HepG2 (cell line): ENCODE data around the gene PAK1IP1. TPM values are rescaled to one million over a fixed set of nuclear protein-coding genes. Genes with fewer than 3 reads are reported as not detected.
A peak's percentile ranks its signal among the peaks of the same experiment; 100 is the strongest.

Experiments
- AHR ChIP-seq: IDR thresholded peaks from 2 replicates; pipeline ENCODE4 v1.6.1; 2018; ENCODE audit warnings: missing genetic modification reagents, missing compliant biosample characterization
- FOXO4 ChIP-seq: sonication (generic); formaldehyde crosslinking; conservative IDR thresholded peaks from 2 replicates; pipeline ENCODE4 v1.8.1; 2023; ENCODE audit warnings: missing genetic modification reagents
- FUBP1 ChIP-seq: sonication (generic); formaldehyde crosslinking; IDR thresholded peaks from 2 replicates; pipeline ENCODE4 v1.5.1; 2020; ENCODE audit warnings: missing genetic modification reagents, mild to moderate bottlenecking, borderline replicate concordance
- JDP2 ChIP-seq: sonication (generic); formaldehyde crosslinking; IDR thresholded peaks from 2 replicates; pipeline ENCODE4 v1.8.1; 2022; ENCODE audit warnings: missing genetic modification reagents, borderline replicate concordance
- MAF1 ChIP-seq: sonication (generic); formaldehyde crosslinking; IDR thresholded peaks from 2 replicates; pipeline ENCODE4 v1.5.0; 2020; ENCODE audit warnings: missing genetic modification reagents, borderline replicate concordance
- NR0B2 ChIP-seq: sonication (generic); formaldehyde crosslinking; IDR thresholded peaks from 2 replicates; pipeline ENCODE4 v1.4.0; 2020; ENCODE audit warnings: mild to moderate bottlenecking, missing genetic modification reagents
- REL ChIP-seq: sonication (generic); formaldehyde crosslinking; conservative IDR thresholded peaks from 2 replicates; pipeline ENCODE4 v1.8.0; 2022; ENCODE audit warnings: mild to moderate bottlenecking, missing genetic modification reagents, moderate library complexity
- REST ChIP-seq, 2 experiments: IDR thresholded peaks; 2 replicates each; pipeline ENCODE4 v1.6.1; 2011 to 2012; ENCODE audit warnings: low read length in 2 of 2, borderline replicate concordance in 1 of 2, low read depth in 1 of 2, mild to moderate bottlenecking in 1 of 2, moderate library complexity in 1 of 2
- SUZ12 ChIP-seq: fragments of 150-350 bp; IDR thresholded peaks from 2 replicates; pipeline ENCODE4 v1.6.1; 2014; ENCODE audit warnings: low read depth, low read length
- TOPORS ChIP-seq: sonication (generic); formaldehyde crosslinking; IDR thresholded peaks from 2 replicates; pipeline ENCODE4 v1.8.0; 2023; ENCODE audit warnings: mild to moderate bottlenecking, missing genetic modification reagents
- XBP1 ChIP-seq: sonication (generic); formaldehyde crosslinking; IDR thresholded peaks from 2 replicates; pipeline ENCODE4 v1.5.0; 2020; ENCODE audit warnings: missing genetic modification reagents
- ZBTB44 ChIP-seq: sonication (generic); formaldehyde crosslinking; IDR thresholded peaks from 2 replicates; pipeline ENCODE4 v1.4.0; 2020; ENCODE audit warnings: missing genetic modification reagents
- ZNF12 ChIP-seq: sonication (generic); formaldehyde crosslinking; IDR thresholded peaks from 2 replicates; pipeline ENCODE4 v1.5.0; 2020; ENCODE audit warnings: missing genetic modification reagents
- ZNF574 ChIP-seq: sonication (generic); formaldehyde crosslinking; IDR thresholded peaks from 2 replicates; pipeline ENCODE4 v1.4.0; 2020; ENCODE audit warnings: missing genetic modification reagents
- ZNF589 ChIP-seq: sonication (generic); formaldehyde crosslinking; conservative IDR thresholded peaks from 2 replicates; pipeline ENCODE4 v1.8.0; 2022; ENCODE audit warnings: mild to moderate bottlenecking, moderate library complexity, missing genetic modification reagents
- ZNF704 ChIP-seq: sonication (generic); formaldehyde crosslinking; IDR thresholded peaks from 2 replicates; pipeline ENCODE4 v1.8.1; 2023; ENCODE audit warnings: mild to moderate bottlenecking, inconsistent platforms, moderate library complexity, missing genetic modification reagents, borderline replicate concordance
- polyA plus RNA-seq, 8 experiments: library from polyadenylated mRNA; depleted of rRNA in 3 of 8; stranded (reverse) in 7 of 8; unstranded in 1 of 8; fragments of >200 nt; fragmentation: Illumina TruSeq in 4 of 8; extraction: Trizol in 4 of 8; gene quantifications; 2 replicates each; pipeline versions ENCODE4 v1.2.1 to v1.2.3, GENCODE V29; 2011 to 2016; ENCODE audit warnings: low read depth in 4 of 8, missing spikeins in 1 of 8, mixed read lengths in 1 of 8; ENCODE audit not compliant: insufficient read depth in 1 of 8
- total RNA-seq, 5 experiments: library from RNA; depleted of rRNA; stranded (reverse); fragments of >200 nt; fragmentation: Illumina TruSeq; extraction: Trizol; gene quantifications; 2 replicates each; pipeline ENCODE4 v1.2.3, GENCODE V29; 2016; ENCODE audit warnings: low read depth in 1 of 5

Gene PAK1IP1
- total and polyA plus RNA-seq, 2 of the 13 experiments (the other 11 are each of a cell fraction or from before 2014, with no cell fraction given) = 23.4 to 66.2 TPM

GRCh38 chr6:10746915-10747250 lies 52.1 kb downstream of the PAK1IP1 start (continued):
- no peak for TF ChIP-seq ZBTB44 (CRISPR knock-in tag)
- 0 out of 2 replicates have a peak, but pooled peaks have one; percentile 19 for TF ChIP-seq REL (CRISPR knock-in tag)
- TF ChIP-seq JDP2 = no peak
- no peak for TF ChIP-seq AHR (CRISPR knock-in tag)
- TF ChIP-seq REST (IDR thresholded peaks at IDR 0.05; ENCODE audit: borderline replicate concordance in 1 of 2, low read depth in 1 of 2, low read length in 2 of 2) = no peak
- TF ChIP-seq MAF1 = 0 out of 2 replicates have a peak, but pooled peaks have one; percentile 24
- TF ChIP-seq ZNF12 (CRISPR knock-in tag) = no peak
- TF ChIP-seq SUZ12 = no peak
- 0 out of 2 replicates have a peak, but pooled peaks have one; percentile 36 for TF ChIP-seq FUBP1 (CRISPR knock-in tag)
- TF ChIP-seq ZNF574 (CRISPR knock-in tag) = no peak
- no peak for TF ChIP-seq XBP1 (CRISPR knock-in tag)
- TF ChIP-seq ZNF589 = 0 out of 2 replicates have a peak, but pooled peaks have one; percentile 1
- TF ChIP-seq NR0B2 (CRISPR knock-in tag) = no peak
- peak; percentile 1; the same call in 1 of the 2 replicates for TF ChIP-seq ZNF704 (CRISPR knock-in tag)
- TF ChIP-seq TOPORS (CRISPR knock-in tag) = no peak
- 0 out of 2 replicates have a peak, but pooled peaks have one; percentile 21 for TF ChIP-seq FOXO4 (CRISPR knock-in tag)
